OCI-LY7 (cell line): ENCODE data around the gene MIAT. TPM values are rescaled to one million over a fixed set of nuclear protein-coding genes. Genes with fewer than 3 reads are reported as not detected.

Experiments
- BruUV-seq: library from RNA; stranded (reverse); fragments of 400-500 nt; replicated peaks from 2 replicates; lab custom pipeline; 2021; lab: Mats Ljungman, UMichigan
- CTCF ChIA-PET: fragments of 300-600 bp; sonication (Branson Sonifier 250); formaldehyde crosslinking; loops from one replicate; lab custom pipeline; 2022; ENCODE audit warnings: antibody characterized with exemption; ENCODE audit not compliant: unreplicated experiment; lab: Charles Lee
- POLR2A ChIA-PET: fragments of 300-600 bp; sonication (Branson Sonifier 250); formaldehyde crosslinking; loops from one replicate; lab custom pipeline; 2022; ENCODE audit warnings: antibody characterized with exemption; lab: Charles Lee
- DNase-seq: peaks from one replicate; pipeline ENCODE4 v3.0.0-alpha.2; 2015; ENCODE audit warnings: low spot score
- H2AFZ ChIP-seq: fragments of 200-600 bp; sonication (generic), shearing (Covaris generic); 2 replicates; pipeline ENCODE4 v1.6.1; 2014; ENCODE audit warnings: mild to moderate bottlenecking, antibody characterized with exemption, low read length, moderate library complexity
- H3K27ac ChIP-seq: fragments of 200-600 bp; sonication (generic); 2 replicates; pipeline ENCODE4 v1.5.1; 2014; ENCODE audit warnings: mixed run types, low read depth, mild to moderate bottlenecking, moderate library complexity, low read length, inconsistent platforms; ENCODE audit not compliant: poor library complexity, severe bottlenecking
- H3K36me3 ChIP-seq: fragments of 200-600 bp; sonication (generic); 2 replicates; pipeline ENCODE4 v1.6.1; 2014; ENCODE audit warnings: mild to moderate bottlenecking, antibody characterized with exemption, low read length, moderate library complexity, mixed read lengths; ENCODE audit not compliant: insufficient read depth
- H3K4me1 ChIP-seq: fragments of 200-600 bp; sonication (generic); 2 replicates; pipeline ENCODE4 v1.5.1; 2014; ENCODE audit warnings: mild to moderate bottlenecking, low read length; ENCODE audit not compliant: insufficient read depth, poor library complexity, severe bottlenecking
- H3K4me2 ChIP-seq: fragments of 200-600 bp; sonication (generic); 2 replicates; pipeline ENCODE4 v1.6.1; 2014; ENCODE audit warnings: mild to moderate bottlenecking, low read length
- H3K4me3 ChIP-seq: fragments of 200-600 bp; sonication (generic); 2 replicates; pipeline ENCODE4 v1.5.1; 2014; ENCODE audit warnings: mild to moderate bottlenecking, low read depth, low read length; ENCODE audit not compliant: poor library complexity, severe bottlenecking
- H3K79me2 ChIP-seq: fragments of 200-600 bp; sonication (generic); 2 replicates; pipeline ENCODE4 v1.6.1; 2016; ENCODE audit warnings: low read depth, mild to moderate bottlenecking, low read length, moderate library complexity, mixed read lengths; ENCODE audit not compliant: insufficient read depth
- H3K9me2 ChIP-seq: fragments of 200-600 bp; sonication (generic); 2 replicates; pipeline ENCODE4 v1.6.1; 2016; ENCODE audit warnings: mild to moderate bottlenecking, low read length, mixed read lengths; ENCODE audit not compliant: insufficient read depth
- H3K9me3 ChIP-seq: fragments of 200-600 bp; sonication (generic); 2 replicates; pipeline ENCODE4 v1.6.1; 2014; ENCODE audit warnings: mild to moderate bottlenecking, mixed run types, low read length, mixed read lengths
- H4K20me1 ChIP-seq: fragments of 200-600 bp; sonication (generic); 2 replicates; pipeline ENCODE4 v1.6.1; 2014; ENCODE audit warnings: mild to moderate bottlenecking, antibody characterized with exemption, low read length, moderate library complexity, mixed read lengths; ENCODE audit not compliant: insufficient read depth
- EZH2phosphoT487 ChIP-seq: fragments of 200-600 bp; sonication (generic); IDR thresholded peaks from 2 replicates; pipeline ENCODE4 v1.6.1; 2018; ENCODE audit warnings: low read depth, borderline replicate concordance, mild to moderate bottlenecking, mixed run types, antibody characterized with exemption, low read length, moderate library complexity, mixed read lengths
- intact Hi-C: fragments of 100-400 bp; cut with micrococcal nuclease; formaldehyde crosslinking; loops from one replicate; pipeline ENCODE4 v1.10.0; 2022; ENCODE audit not compliant: unreplicated experiment
- total RNA-seq, 2 experiments: library from RNA; depleted of rRNA in 1 of 2; stranded (reverse); fragments of >200 nt in 1 of 2; shearing (Covaris generic) in 1 of 2; gene quantifications; 2 replicates each; pipeline ENCODE4 v1.2.3, GENCODE V29; 2014 to 2022
- TF ChIP-seq, protein P1 (sequence below): fragments of 200-600 bp; sonication (generic); conservative IDR thresholded peaks from 2 replicates; pipeline ENCODE4 v1.5.1; 2014; ENCODE audit warnings: mild to moderate bottlenecking, antibody characterized with exemption, low read length, moderate library complexity, mixed read lengths

The MIAT gene
- total RNA-seq, 2 experiments from 2014 or later, result 4.1 to 8.7 TPM

DNA sequence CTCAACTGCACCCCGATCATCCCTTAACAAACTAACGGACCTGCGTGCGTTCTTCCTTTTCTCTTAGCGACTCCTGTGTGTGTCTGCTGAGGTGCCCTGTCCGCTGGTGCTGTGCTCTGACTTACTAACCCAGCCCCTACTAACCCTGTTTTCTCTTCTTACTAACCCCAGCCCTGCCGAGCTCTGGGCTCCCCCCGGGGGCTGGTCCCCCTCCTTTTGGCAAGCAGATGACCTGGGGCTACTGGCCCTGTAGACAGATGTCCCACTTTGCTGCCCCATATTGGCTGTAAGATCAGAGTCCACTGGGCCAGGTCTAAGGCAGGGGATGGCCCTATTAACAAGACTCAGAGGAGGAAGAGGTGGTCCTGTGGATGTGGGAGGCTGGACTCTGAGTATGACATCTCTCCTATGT lies 14.7 kb downstream of the MIAT start:
- Histone ChIP-seq H2AFZ (peak overlapping the region; percentile 39; the same call in 1 of the 2 replicates), H3K4me3 (peak overlapping the region; percentile 82), H4K20me1 (no peaks in the 10 kb centered on the region), H3K27ac (peak overlapping the region; percentile 97), H3K9me3 (no peaks in the 10 kb centered on the region), H3K36me3 (peaks cover 11% of the 10 kb centered on the region; the same call in 1 of the 2 replicates), H3K9me2 (no peaks in the 10 kb centered on the region), H3K4me1 (peaks cover 78% of the 10 kb centered on the region), H3K4me2 (peak overlapping the region; percentile 85), H3K79me2 (peaks cover 36% of the 10 kb centered on the region)
- no TSS peak for BruUV-seq
- TF ChIP-seq EZH2phosphoT487, result no peak
- TF ChIP-seq, protein P1, sequence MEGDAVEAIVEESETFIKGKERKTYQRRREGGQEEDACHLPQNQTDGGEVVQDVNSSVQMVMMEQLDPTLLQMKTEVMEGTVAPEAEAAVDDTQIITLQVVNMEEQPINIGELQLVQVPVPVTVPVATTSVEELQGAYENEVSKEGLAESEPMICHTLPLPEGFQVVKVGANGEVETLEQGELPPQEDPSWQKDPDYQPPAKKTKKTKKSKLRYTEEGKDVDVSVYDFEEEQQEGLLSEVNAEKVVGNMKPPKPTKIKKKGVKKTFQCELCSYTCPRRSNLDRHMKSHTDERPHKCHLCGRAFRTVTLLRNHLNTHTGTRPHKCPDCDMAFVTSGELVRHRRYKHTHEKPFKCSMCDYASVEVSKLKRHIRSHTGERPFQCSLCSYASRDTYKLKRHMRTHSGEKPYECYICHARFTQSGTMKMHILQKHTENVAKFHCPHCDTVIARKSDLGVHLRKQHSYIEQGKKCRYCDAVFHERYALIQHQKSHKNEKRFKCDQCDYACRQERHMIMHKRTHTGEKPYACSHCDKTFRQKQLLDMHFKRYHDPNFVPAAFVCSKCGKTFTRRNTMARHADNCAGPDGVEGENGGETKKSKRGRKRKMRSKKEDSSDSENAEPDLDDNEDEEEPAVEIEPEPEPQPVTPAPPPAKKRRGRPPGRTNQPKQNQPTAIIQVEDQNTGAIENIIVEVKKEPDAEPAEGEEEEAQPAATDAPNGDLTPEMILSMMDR, result no peak
- intact Hi-C loops, result loop anchor here (2.0 to 10.0 kb wide), 5 partner anchors 191 to 1333 kb away; partner anchors contain the start of gene ASPHD2
- DNase-seq, result no peak
- POLR2A ChIA-PET, result interaction anchor here (0.6 to 5.7 kb wide), 5 partner anchors 10 to 192 kb away, joined by 3 to 61 read pairs (median 4); no protein-coding TSS in a partner anchor
- CTCF ChIA-PET, result interaction anchor here (1.0 to 1.2 kb wide), 2 partner anchors 11 to 29 kb away, joined by 3 to 4 read pairs; no protein-coding TSS in a partner anchor

GRCh38 chr22:26672590-26673468 lies 15.4 kb downstream of the MIAT start:
- CTCF ChIA-PET, result interaction anchor here (1.0 to 1.2 kb wide), 3 partner anchors 10 to 30 kb away, joined by 3 to 4 read pairs (median 3); no protein-coding TSS in a partner anchor
- H4K20me1 ChIP-seq, result no peaks in the 10 kb centered on the region
- intact Hi-C loops, result loop anchor here (2.0 to 10.0 kb wide), 5 partner anchors 192 to 1332 kb away; partner anchors contain the start of gene ASPHD2
- H2AFZ ChIP-seq, result peak overlapping the region; percentile 39; the same call in 1 of the 2 replicates
- peak overlapping the region; percentile 82 for H3K4me3 ChIP-seq
- H3K79me2 ChIP-seq, result peaks cover 36% of the 10 kb centered on the region
- H3K9me3 ChIP-seq, result no peaks in the 10 kb centered on the region
- H3K4me2 ChIP-seq, result peak overlapping the region; percentile 85
- peaks cover 11% of the 10 kb centered on the region for H3K36me3 ChIP-seq
- peaks cover 71% of the 10 kb centered on the region for H3K4me1 ChIP-seq
- H3K9me2 ChIP-seq, result no peaks in the 10 kb centered on the region
- BruUV-seq, result no TSS peak
- TF ChIP-seq, protein P1, result peak; percentile 71
- no peak for TF ChIP-seq EZH2phosphoT487
- POLR2A ChIA-PET, result interaction anchor here (1.4 to 5.7 kb wide), 4 partner anchors 10 to 242 kb away, joined by 3 to 61 read pairs (median 14); partner anchors contain the start of genes HPS4 and SRRD
- peak; percentile 99 for DNase-seq
- H3K27ac ChIP-seq, result peak overlapping the region; percentile 97
